Parathyroid adenoma (tissue), 2 donors: Measurements from ENCODE around the gene CCL5.

Experiments
- H2AFZ ChIP-seq: fragments of 300-600 bp; sonication (generic); one replicate; pipeline ENCODE4 v1.7.0; 2017; ENCODE audit warnings: antibody characterized with exemption, mild to moderate bottlenecking
- H3K27ac ChIP-seq: fragments of 300-600 bp; sonication (generic); one replicate; pipeline ENCODE4 v1.7.0; 2017
- H3K27me3 ChIP-seq: fragments of 300-600 bp; sonication (generic); one replicate; pipeline ENCODE4 v1.7.0; 2017; ENCODE audit warnings: low read length; ENCODE audit not compliant: control insufficient read depth, insufficient read depth
- H3K36me3 ChIP-seq: fragments of 300-600 bp; sonication (generic); one replicate; pipeline ENCODE4 v1.7.0; 2017; ENCODE audit warnings: low read length; ENCODE audit not compliant: control insufficient read depth, insufficient read depth
- H3K4me1 ChIP-seq: fragments of 300-600 bp; sonication (generic); one replicate; pipeline ENCODE4 v1.7.0; 2017; ENCODE audit warnings: control low read depth
- H3K4me2 ChIP-seq: fragments of 300-600 bp; sonication (generic); one replicate; pipeline ENCODE4 v1.7.0; 2017; ENCODE audit warnings: low read length
- H3K4me3 ChIP-seq: fragments of 300-600 bp; sonication (generic); one replicate; pipeline ENCODE4 v1.7.0; 2017; ENCODE audit warnings: low read depth, low read length
- H3K79me2 ChIP-seq: fragments of 300-600 bp; sonication (generic); one replicate; pipeline ENCODE4 v1.7.0; 2017; ENCODE audit warnings: control low read depth
- H3K9ac ChIP-seq: fragments of 300-600 bp; sonication (generic); one replicate; pipeline ENCODE4 v1.7.0; 2017; ENCODE audit warnings: mild to moderate bottlenecking
- H3K9me3 ChIP-seq: fragments of 300-600 bp; sonication (generic); one replicate; pipeline ENCODE4 v1.7.0; 2017; ENCODE audit warnings: low read length; ENCODE audit not compliant: control insufficient read depth
- CTCF ChIP-seq: fragments of 300-600 bp; sonication (generic); IDR thresholded peaks from one replicate; pipeline ENCODE4 v1.7.0; 2017; ENCODE audit warnings: antibody characterized with exemption, mild to moderate bottlenecking
- donor health status: primary hyperparathyroidism.

CCL5 gene

GRCh38 chr17:35879773-35880654 lies at the start of gene CCL5:
Gene CCL5, minus strand, starts transcription at chr17:35880360.
- H3K27ac ChIP-seq = no peak within 1 kb of the TSS
- no peak within 1 kb of the TSS for H3K4me2 ChIP-seq
- H3K9ac ChIP-seq = no peak within 1 kb of the TSS
- H3K27me3 ChIP-seq = no peaks in the 10 kb centered on the region
- H3K4me3 ChIP-seq = no peak within 1 kb of the TSS
- H3K9me3 ChIP-seq = no peaks in the 10 kb centered on the region
- no peaks in the 10 kb centered on the region for H3K36me3 ChIP-seq
- H2AFZ ChIP-seq = no peak within 1 kb of the TSS
- no peak for TF ChIP-seq CTCF
- no peaks in the 10 kb centered on the region for H3K4me1 ChIP-seq
- no peaks in the 10 kb centered on the region for H3K79me2 ChIP-seq

GRCh38 chr17:35927714-35928113 lies 47.6 kb upstream of the CCL5 start:
- Histone ChIP-seq H2AFZ (no peak overlapping the region), H3K4me2 (no peak overlapping the region), H3K4me1 (peaks cover 4% of the 10 kb centered on the region), H3K79me2 (no peaks in the 10 kb centered on the region), H3K9me3 (no peaks in the 10 kb centered on the region), H3K9ac (no peak overlapping the region), H3K27ac (no peak overlapping the region), H3K27me3 (no peaks in the 10 kb centered on the region), H3K4me3 (no peak overlapping the region), H3K36me3 (no peaks in the 10 kb centered on the region)
- no peak for TF ChIP-seq CTCF

- Histone ChIP-seq H3K79me2 (no peaks in the 10 kb centered on the region), H3K4me2 (no peak overlapping the region), H2AFZ (no peak overlapping the region), H3K4me1 (no peaks in the 10 kb centered on the region), H3K27me3 (no peaks in the 10 kb centered on the region), H3K27ac (no peak overlapping the region), H3K9me3 (no peaks in the 10 kb centered on the region), H3K4me3 (no peak overlapping the region), H3K36me3 (no peaks in the 10 kb centered on the region), H3K9ac (no peak overlapping the region)
- no peak for TF ChIP-seq CTCF
These were observed 43.5 kb upstream of the CCL5 start for GRCh38 chr17:35923609-35924114.

GRCh38 chr17:35920229-35920628 lies 40.1 kb upstream of the CCL5 start:
- H3K4me3 ChIP-seq = no peak overlapping the region

More at GRCh38 chr17:35920229-35920628, 40.1 kb upstream of the CCL5 start:
- Histone ChIP-seq H3K27ac (no peak overlapping the region), H3K79me2 (no peaks in the 10 kb centered on the region), H2AFZ (no peak overlapping the region), H3K9ac (no peak overlapping the region), H3K9me3 (no peaks in the 10 kb centered on the region), H3K4me2 (no peak overlapping the region), H3K27me3 (no peaks in the 10 kb centered on the region), H3K36me3 (no peaks in the 10 kb centered on the region), H3K4me1 (no peaks in the 10 kb centered on the region)
- no peak for TF ChIP-seq CTCF
